CD1c-positive myeloid dendritic cell (primary cell): ENCODE data around the gene SSC5D.
A peak's percentile ranks its signal among the peaks of the same experiment; 100 is the strongest.

ENCODE experiments used
- DNase-seq: peaks from one replicate; pipeline ENCODE4 v3.0.0-alpha.2; 2016; ENCODE audit errors: extremely low spot score

SSC5D gene

DNA sequence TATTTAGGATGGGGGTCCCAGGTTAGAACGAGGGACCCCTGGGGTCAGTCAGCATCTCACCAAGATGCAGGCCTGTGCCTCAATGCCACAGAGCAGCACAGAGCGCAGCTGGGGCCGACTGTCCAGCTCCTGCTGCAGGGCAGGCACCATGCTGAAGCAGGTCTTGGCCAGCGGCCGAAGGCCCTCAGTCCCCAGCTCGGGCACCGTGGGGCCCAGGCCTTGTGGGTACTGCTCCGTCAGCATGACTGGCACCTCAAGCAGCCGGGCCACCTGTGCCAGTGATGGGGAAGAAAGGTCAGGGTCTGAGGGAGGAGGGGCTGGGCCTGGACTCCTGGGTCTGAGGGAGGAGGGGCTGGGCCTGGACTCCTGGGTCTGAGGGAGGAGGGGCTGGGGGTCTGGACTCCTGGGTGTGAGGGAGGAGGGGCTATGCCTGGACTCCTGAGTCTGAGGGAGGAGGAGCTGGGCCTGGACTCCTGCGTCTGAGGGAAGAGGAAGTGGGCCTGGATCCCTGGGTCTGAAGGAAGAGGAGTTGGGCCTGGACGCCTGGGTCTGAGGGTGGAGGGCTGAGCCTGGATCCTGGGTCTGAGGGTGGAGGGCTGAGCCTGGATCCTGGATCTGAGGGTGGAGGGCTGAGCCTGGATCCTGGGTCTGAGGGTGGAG, 32.5 kb upstream of the SSC5D start:
- DNase-seq, result no peak

DNA sequence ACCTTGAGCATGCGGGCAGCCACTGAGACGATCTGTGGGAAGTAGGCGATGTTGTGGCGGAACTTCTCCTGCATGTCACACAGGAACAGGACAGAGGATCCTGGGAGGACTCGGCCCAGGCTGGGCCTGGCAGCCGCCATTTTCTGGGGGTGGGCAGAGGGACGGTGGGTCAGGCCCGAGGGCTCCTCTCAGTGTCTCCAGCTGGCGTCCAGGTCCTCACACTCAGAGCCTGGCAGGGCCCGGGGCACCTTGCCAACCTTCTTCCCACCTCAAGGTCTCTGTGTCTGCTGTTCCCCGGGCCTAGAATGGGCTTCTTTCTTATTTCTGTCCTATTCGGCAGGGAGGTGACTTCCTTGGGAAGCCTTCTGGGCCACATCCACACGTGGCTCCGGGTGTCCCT, 31.9 kb upstream of the SSC5D start:
- DNase-seq, result no peak

DNA sequence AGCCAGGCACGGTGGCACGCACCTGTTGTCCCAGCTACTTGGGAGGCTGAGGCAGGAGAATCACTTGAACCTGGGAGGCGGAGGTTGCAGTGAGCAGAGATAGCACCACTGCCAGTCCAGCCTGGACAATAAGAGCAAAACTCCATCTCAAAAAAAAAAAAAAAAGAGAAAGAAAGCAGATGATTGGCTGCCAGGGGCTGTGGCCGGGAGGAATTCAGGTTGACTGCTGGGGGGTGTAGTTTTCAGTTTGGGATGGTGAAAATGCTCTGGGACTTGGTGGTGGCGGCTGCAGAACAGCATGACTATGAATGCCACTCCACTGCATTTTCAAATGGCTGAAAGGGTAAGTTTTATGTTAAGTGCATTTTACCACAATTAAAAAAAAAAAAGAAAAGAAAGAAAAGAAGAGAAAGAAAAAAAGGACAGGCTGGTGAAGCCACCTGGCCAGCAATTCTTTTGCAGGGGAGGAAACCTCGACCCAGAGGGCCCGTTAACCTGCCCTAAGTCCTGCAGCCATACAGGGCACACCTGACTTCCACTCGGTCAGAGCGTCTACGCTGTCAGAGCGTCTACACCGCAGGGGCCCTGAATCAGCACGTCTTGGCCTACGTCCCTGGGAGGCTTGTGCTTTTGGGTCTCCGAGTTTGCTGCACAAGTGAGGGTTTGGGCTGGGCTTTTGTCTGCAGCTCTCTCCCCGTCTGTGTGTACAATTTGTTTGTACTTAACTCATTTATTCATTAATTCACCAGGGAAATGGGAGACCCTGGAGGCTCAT, 30.4 kb upstream of the SSC5D start:
- no peak for DNase-seq

DNA sequence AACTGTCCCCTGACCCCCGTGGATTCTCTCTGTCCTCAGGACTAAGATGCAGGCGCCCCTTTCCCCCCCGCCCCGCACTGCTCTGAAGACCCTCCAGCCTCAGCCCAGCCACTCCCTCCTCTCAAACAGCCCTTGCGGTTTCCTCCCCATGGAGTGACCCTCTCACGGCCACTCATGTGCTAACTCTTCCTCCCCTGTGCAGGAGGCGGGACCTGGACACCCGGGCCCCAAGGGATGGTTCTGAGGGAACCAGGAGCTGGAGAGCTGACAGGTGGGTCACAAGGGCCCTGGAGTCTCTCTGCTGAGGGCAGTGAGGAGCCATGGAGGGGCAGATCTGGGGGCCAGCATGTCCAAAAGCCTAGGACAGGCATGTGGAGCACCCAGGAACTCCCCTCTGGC, 28.7 kb upstream of the SSC5D start:
- no peak for DNase-seq

DNA sequence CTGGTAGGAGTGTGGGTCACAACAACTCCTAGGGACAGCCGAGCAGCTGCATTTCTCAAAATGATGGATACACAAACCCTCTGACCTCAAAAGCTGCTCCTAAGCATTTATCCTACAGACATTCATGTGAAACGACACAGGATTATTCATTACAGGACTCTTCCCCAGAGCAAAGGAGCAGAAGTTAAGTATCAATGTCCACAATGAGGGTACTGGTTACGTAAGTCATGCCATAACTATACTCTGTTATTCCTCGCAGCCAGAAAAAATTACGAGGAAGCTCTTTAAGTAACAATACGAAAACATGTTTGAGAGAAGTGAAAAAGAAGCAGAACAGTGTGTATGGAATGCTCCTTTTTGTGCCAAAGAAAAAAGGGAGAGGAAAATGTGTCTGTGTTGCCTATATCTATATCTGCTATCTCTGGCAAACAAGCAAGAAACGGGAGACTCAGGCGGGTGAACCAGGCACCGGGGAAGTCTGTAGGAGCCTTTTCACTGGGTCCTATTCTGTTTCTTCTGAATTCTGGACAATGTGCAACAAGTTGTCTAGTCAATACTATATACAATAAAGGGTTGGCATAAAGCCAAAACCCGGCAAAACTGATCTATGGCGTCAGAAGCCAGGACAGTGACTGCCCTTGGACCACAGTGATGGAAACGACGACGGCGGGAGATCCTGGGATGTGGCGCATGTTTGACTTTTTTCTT, 28.1 kb upstream of the SSC5D start:
- DNase-seq, result peak; percentile 36

DNA sequence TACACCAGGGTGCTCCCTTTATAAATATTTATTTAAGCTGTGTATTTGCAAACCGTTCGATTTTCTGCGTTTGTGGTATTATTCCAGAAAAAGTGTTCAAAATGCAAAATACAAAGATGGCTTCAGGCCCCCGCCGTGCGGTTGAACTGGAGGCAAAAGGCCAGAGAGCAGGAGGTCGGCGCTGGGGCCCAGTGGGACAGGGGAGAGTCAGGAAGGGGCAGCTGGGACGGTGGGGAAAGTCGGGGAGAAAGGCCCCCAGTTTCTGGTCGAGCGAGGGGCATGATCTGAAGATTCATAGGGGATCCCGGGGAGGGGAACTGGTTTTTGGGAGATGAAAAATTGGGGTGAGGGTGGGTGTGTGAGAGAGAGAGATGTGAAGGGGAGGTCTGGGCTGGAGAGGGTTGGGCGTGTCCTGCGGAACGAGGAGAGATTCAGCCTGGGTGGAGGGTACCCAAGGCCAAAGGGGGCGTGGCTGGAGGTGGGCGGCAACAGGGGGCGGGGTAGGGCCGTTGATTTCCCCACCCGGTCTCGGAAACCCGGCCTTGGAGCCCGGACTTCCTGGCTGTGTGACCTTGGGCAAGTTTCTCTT, 27.5 kb upstream of the SSC5D start:
- DNase-seq, result peak; percentile 41

DNA sequence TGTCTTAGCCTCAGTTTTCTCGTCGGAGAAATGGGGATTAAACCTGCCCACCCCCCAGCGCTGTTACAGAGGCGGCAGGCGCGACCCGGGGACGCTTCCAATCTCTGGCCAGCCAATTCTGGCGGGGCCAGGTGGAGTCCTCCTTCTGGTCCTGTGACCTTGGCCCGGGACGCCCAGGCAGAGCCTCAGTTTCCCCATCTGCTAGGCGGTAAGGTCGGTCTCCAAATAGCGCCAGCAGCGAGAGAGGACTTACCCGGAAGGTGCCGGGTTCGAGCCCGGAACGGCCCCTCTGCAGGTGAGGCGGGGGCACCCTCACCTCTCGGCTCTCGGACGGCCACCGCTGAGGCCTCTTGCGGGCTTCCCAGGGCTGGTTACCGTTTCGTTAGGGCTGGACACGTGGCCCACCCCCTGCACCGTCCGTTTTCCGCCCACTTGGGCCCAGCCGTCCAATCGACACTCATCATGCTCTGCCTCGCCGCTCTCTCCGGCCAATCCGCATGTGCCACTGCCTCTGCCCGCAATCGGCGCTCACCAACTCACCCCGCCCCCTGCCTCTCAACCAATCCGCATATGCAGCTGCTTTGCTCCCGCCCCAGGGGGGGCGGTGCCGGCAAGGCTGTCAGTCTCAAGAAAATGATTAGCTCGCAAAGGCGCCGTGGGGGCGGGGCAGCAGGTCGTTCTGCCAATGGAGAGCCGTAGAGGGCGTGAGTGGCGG, 26.8 kb upstream of the SSC5D start, which contains the start of gene ISOC2:
Gene ISOC2, minus strand, starts transcription at position 384 of the 715 bp plus-strand sequence. CDS start 5,156 bp downstream, outside the sequence.
- DNase-seq, result peak; percentile 100

DNA sequence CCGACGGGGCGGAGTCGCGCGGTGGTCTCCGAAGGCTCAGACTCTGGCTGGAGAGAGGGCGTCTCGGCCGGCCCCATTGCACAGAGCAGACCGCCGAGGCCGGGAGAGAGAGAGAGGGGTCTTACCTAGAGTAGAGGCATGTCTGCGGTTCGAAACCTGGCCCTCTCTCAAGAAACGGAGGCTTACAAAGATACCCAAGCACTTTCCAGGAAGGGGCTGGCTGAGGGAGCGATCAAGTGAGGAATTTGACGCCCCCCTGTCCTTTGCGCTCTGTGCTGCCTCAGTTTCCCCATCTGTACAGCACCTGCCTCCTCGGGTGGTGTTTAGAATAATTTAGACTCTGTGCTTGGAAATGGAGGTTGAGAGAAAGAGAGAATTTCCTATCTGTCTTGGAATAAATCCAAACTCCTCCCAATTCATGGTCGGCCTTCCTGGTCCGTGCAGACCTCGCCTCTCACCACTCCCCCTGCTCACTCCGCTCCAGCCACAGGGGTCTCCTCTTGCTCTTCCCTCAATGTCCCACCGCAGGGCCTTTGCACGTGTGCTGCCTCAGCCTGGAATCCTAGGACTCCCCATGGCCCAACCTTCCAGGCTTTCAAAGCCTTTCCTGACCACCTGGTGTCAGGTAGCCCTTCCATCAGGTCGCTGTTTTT, 26.1 kb upstream of the SSC5D start:
- no peak for DNase-seq

DNA sequence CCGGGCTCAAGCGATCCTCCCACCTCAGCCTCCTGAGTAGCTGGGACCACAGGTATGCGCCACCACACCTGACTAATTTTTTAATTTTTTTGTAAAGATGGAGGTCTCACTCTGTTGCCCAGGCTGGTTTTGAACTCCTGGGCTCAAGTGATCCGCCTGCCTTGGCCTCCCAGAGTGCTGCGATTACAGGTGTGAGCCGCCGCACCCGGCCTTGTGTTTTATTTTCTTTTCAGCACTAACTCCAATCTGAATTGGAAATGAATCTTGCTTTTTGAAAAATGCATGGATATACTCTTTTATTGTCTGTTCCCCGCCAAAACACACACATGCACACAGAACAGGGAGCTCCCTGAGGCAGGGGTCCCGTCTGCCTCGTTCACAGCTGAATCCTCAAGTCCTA, 25.5 kb upstream of the SSC5D start:
- no peak for DNase-seq

DNA sequence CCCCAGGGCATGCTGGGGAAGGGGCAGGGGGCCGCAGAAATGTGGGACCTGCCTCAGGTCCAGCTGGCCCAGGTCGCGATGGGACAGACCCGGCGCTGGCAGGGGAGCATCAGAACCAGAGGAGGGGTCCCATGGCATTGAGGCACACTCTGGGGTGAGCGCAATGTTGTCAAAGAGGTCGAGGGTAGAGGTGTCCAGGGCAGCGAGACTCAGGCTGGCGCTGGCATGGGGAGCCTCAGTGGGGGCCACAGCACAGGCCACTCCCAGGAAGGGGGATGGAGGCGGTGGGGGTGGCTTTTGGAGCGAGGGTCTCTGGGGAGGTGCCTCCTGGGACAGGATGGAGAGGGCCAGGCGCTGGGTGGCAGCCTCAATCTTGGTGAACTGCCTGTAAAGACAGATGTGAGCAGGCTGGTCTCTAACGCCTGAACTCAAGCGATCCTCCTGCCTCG, 24.6 kb upstream of the SSC5D start:
- no peak for DNase-seq

DNA sequence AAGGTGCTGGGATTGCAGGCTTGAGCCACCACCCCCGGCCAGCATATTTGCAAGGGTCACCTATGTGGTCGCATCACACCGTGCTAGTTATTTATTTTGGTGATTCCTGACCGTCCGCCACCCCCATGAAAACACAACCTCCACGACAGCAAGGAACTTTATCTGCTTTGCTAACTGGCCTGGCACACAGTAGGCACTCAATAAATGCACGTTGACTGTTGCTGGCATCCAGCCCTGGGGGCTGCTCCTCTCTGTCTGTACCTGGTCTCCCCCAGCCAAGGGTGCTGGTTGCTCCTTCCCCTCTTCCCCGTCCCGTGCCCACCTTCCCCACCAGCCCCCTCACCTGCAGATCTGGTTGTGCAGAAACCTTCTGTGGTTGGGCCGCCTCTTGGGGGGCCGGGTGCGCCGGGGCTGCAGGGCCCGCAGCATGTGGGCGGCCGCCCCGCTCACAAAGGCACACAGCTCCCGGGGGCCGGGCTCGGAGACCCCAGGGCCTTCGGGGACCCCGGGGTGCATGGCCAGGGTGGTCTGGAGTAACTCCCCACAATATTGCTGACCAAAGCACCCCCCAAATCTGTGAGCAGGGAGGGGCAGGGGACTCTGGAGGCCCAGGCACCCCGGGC, 24.1 kb upstream of the SSC5D start:
- DNase-seq, result no peak

DNA sequence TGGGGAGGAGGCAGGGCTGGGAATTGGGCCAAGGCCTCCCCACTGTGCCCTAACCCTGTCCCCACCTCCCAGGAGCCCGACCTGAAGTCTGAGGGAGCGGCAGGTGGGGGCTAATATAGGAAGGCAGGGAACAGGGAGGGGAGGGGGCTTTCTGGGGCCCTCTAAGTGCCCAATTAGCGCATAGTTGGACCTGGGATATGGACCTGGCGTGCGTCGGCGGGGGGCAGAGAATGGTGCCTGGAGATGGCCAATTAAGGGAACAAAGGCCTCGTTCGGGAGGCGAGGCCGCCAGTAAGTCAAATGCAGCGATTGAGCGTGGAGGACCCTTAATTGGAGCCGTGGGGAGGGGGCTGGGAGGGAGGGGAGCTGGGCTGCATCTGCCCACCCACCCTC, 23.6 kb upstream of the SSC5D start, which contains the start of gene C19orf85:
Gene C19orf85, minus strand, starts transcription at position 90 of the 393 bp plus-strand sequence. CDS start 197 bp downstream, outside the sequence.
- DNase-seq, result no peak

DNA sequence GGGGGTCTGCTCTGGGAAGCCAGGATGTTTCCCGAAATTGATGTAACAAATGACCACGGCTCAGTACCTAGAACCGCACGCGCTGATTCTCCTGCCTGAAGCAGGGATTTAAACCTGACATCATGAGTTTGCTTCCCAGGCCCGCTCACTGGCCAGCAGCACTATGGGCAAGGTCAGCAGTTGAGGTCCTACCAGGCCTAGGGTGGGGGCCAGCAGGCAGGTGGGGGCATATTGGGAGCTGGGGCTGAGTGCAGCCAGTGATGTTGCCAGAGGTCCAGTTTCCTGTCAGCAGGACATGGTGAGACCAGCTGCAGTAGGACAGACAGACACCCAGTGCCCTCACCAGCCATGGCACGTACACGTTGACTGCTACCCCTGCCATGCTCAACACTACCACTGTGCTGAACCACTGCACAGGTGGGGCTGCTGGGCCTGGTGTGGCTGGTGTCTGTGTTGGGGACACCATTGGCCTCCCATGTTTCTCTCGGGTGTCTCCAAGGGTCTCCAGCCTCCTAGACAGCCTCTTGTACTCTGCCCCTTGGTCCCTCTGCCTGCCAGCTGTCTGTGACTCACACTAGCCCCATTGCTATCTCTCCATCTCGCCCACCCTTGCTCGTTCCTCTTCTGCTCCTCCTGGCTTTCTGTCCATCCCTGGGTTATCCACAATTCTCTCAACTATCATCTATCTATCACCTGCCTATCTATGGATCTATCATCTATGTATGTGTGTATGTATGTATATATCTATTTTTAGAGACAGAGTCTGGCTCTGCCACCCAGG, 22.6 kb upstream of the SSC5D start:
- no peak for DNase-seq

DNA sequence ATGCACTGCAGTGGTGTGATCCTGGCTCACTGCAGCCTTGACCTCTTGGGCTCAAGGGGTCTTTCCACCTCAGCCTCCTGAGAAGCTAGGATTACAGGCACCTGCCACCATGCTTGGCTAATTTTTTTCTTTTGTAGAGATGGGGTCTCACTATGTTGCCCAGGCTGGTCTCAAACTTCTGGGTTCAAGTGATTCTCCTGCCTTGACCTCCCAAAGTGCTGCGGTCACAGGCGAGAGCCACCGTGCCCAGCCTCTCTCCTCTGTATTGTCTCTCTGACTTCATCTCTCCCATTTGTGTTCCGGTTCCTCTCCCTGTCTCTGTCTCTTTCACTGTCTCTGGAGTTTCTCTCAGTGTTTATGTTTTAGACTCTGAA, 22.0 kb upstream of the SSC5D start:
- DNase-seq, result no peak

DNA sequence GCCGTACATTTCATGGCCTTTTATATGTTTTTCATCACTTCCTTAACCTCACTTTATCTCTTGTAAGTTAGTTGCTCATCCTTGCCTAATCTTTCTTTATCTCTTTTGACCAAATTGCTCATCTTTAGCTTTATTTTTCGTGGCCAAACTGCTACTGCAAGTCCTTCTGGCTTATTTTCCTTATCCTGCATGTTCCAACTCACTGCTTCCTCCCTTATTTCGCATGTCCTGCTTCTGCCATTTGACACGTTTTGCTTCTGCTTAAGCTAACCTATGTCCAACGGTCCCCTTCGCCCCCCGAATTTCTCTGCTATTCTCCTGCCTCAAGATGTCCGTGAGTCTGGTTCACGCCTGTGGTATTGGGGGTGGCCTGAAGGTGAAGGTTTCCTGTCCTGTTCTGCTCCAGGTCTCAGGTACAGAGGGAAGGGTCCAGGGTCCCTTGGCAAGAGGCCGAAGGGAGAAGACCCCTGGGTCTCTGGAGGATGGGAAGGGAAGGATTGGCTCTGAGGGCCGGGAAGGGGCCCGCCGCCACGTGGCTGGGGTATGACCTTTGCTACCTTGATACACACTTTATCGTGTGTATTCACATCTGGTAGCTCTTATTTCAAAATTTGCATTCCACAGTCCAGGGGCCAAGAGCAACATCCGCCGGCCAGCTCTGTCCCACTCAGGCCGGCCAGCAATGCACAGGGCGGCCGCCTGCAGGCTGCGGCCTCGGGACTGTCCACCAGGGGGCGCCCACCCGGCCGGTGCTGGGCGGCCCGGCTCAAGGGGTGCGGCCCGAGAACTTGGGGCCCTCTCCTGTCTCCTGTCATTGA, 20.8 kb upstream of the SSC5D start:
- peak; percentile 75 for DNase-seq

DNA sequence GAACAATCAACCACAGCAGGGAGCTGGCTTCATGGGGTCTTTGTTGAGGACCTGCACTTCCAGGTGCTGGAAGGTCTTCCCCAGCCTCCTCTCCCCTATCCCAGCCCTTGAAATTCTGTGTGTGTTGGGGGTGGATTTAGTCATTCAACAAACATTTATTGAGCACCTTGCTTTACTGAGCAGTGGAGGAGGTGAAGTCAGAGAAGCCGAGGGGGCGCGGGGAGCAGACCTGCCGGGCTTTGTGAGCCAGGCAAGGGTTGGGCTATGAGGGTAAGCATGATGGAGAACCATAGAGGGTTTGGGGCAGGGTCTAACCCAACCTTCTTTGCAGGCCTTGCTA, 20.2 kb upstream of the SSC5D start:
- DNase-seq, result no peak

DNA sequence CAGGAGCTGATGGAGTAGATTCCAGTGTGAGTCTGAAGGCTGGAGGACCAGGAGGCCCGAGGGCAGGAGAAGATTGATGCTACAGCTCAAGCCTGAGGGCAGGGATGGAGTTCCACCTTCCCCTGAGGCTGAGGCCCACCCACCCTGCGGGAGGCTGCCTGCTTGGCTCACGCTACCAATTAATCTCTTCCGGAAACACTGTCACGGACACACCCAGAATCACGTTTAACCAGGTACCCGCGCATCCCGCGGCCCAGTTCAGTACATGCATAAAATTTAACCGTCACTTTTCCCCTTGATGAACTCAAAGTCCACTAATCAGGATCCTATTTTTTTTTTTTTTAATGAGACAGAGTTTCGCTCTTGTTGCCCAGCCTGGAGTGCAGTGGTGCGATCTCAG, 17.0 kb upstream of the SSC5D start:
- no peak for DNase-seq

DNA sequence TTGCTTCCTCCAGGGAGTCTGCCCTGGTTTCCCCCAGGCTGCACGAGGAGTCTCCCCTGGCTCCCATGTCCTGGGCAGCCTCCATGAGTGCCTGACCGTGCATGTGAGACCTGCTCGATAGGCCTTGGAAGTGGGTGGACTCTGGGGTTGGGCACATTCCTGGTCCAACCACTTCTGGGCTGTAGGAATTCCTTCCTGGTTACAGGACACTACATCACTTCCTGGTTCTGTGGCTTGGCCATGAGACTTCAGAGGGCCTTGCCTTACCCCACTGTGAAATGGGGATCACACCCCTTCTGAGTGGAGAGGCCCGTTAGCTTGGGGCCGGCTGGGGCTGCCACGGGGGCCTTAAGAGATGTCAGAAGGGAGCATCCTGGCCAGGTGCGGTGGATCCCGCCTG, 15.8 kb upstream of the SSC5D start:
- DNase-seq, result no peak
